Thymus (tissue), 14 donors: ENCODE data around the gene PRDX2. TPM values are rescaled to one million over a fixed set of nuclear protein-coding genes. Genes with fewer than 3 reads are reported as not detected.
"Not testable (repeated sequence)": the region's sequence is repeated elsewhere in the genome, so short reads cannot be mapped to it uniquely, and the experiment has no call there.

Experiments used
- DNase-seq, 9 donors: peaks; one replicate each; pipeline ENCODE4 v3.0.0-alpha.2; 2013; ENCODE audit warnings: low spot score in 9 of 9, low read depth in 6 of 9, missing footprints in 1 of 9
- H3K27ac ChIP-seq, 2 donors: one replicate each; pipeline ENCODE4 v1.5.1; 2013; ENCODE audit warnings: control low read depth in 1 of 2, low read depth in 1 of 2, low read length in 1 of 2, mild to moderate bottlenecking in 1 of 2, moderate library complexity in 1 of 2
- H3K27me3 ChIP-seq, 2 donors: one replicate each; pipeline ENCODE4 v1.5.1; 2013; ENCODE audit warnings: low read length in 1 of 2; ENCODE audit not compliant: control insufficient read depth in 2 of 2, insufficient read depth in 1 of 2
- H3K36me3 ChIP-seq, 2 donors: one replicate each; pipeline ENCODE4 v1.5.1; 2013; ENCODE audit warnings: low read length in 1 of 2, mild to moderate bottlenecking in 1 of 2, moderate library complexity in 1 of 2; ENCODE audit not compliant: control insufficient read depth in 2 of 2, insufficient read depth in 2 of 2
- H3K4me1 ChIP-seq, 2 donors: one replicate each; pipeline ENCODE4 v1.5.1; 2013; ENCODE audit warnings: low read length in 2 of 2; ENCODE audit not compliant: control insufficient read depth in 2 of 2, insufficient read depth in 2 of 2
- H3K4me3 ChIP-seq, 2 donors: one replicate each; pipeline ENCODE4 v1.5.1; 2013; ENCODE audit warnings: low read length in 2 of 2, control low read depth in 1 of 2, mild to moderate bottlenecking in 1 of 2
- H3K9me3 ChIP-seq, 2 donors: one replicate each; pipeline ENCODE4 v1.5.1; 2013; ENCODE audit warnings: low read length in 1 of 2, mild to moderate bottlenecking in 1 of 2; ENCODE audit not compliant: control insufficient read depth in 2 of 2, insufficient read depth in 1 of 2
- WGBS: extraction: QIAGEN DNeasy Blood & Tissue Kit; methylation state at CpG from one replicate; pipeline ENCODE4 v1.1.7; 2013; 5-methylcytosine and 5-hydroxymethylcytosine counted together
- long read RNA-seq, 10 donors: transcript quantifications; one replicate each; lab custom pipeline, GENCODE V29; 2026
- polyA plus RNA-seq: library from polyadenylated mRNA; stranded (reverse); fragments of 200-250 nt; gene quantifications from one replicate; pipeline ENCODE4 v1.2.3, GENCODE V29; 2013
- total RNA-seq: library from RNA; stranded (reverse); fragments of 120-200 nt; gene quantifications from one replicate; pipeline ENCODE4 v1.2.4, GENCODE V29; 2013
- donor health status: healthy.

Gene PRDX2
- total RNA-seq (202 TPM), polyA plus RNA-seq (113 TPM)
- long read RNA-seq, donor 1, transcript PRDX2-201 (6 exons, 987 nt), result major isoform, 16 of 16 reads
- long read RNA-seq, donor 1, partial matches to known transcripts, result 0 of 16 reads
- long read RNA-seq, donor 1, other reads (novel, unspliced or antisense), result 0 of 16 reads
- long read RNA-seq, donor 2, transcript PRDX2-201 (6 exons, 987 nt), result major isoform, 275 of 338 reads
- long read RNA-seq, donor 2, partial matches to known transcripts, result 46 of 338 reads
- long read RNA-seq, donor 2, other reads (novel, unspliced or antisense), result 17 of 338 reads
- long read RNA-seq, donor 3, transcript PRDX2-201 (6 exons, 987 nt), result major isoform, 121 of 152 reads
- long read RNA-seq, donor 3, partial matches to known transcripts, result 17 of 152 reads
- long read RNA-seq, donor 3, other reads (novel, unspliced or antisense), result 12 of 152 reads
- long read RNA-seq, donor 4, transcript PRDX2-201 (6 exons, 987 nt), result major isoform, 72 of 83 reads
- long read RNA-seq, donor 4, partial matches to known transcripts, result 11 of 83 reads
- long read RNA-seq, donor 4, other reads (novel, unspliced or antisense), result 0 of 83 reads
- long read RNA-seq, donor 5, transcript PRDX2-201 (6 exons, 987 nt), result major isoform, 162 of 213 reads
- long read RNA-seq, donor 5, partial matches to known transcripts, result 44 of 213 reads
- long read RNA-seq, donor 5, other reads (novel, unspliced or antisense), result 5 of 213 reads
- long read RNA-seq, donor 6, transcript PRDX2-201 (6 exons, 987 nt), result major isoform, 83 of 118 reads
- long read RNA-seq, donor 6, partial matches to known transcripts, result 27 of 118 reads
- long read RNA-seq, donor 6, other reads (novel, unspliced or antisense), result 5 of 118 reads
- long read RNA-seq, donor 7, transcript PRDX2-201 (6 exons, 987 nt), result major isoform, 150 of 222 reads
- long read RNA-seq, donor 7, partial matches to known transcripts, result 64 of 222 reads
- long read RNA-seq, donor 7, other reads (novel, unspliced or antisense), result 6 of 222 reads
- long read RNA-seq, donor 8, transcript PRDX2-201 (6 exons, 987 nt), result major isoform, 64 of 91 reads
- long read RNA-seq, donor 8, partial matches to known transcripts, result 20 of 91 reads
- long read RNA-seq, donor 8, other reads (novel, unspliced or antisense), result 5 of 91 reads
- long read RNA-seq, donor 9, transcript PRDX2-201 (6 exons, 987 nt), result major isoform, 67 of 103 reads
- long read RNA-seq, donor 9, partial matches to known transcripts, result 25 of 103 reads
- long read RNA-seq, donor 9, other reads (novel, unspliced or antisense), result 8 of 103 reads
- long read RNA-seq, donor 10, transcript PRDX2-201 (6 exons, 987 nt), result major isoform, 126 of 177 reads
- long read RNA-seq, donor 10, partial matches to known transcripts, result 41 of 177 reads
- long read RNA-seq, donor 10, other reads (novel, unspliced or antisense), result 6 of 177 reads

GRCh38 chr19:12801466-12802266, at the start of gene PRDX2, which contains the start of gene THSD8:
Gene PRDX2 (minus strand): TSS chr19:12801800. CDS start chr19:12801261, 539 bp downstream.
Gene THSD8 (plus strand): TSS chr19:12802069. CDS start chr19:12802072, 3 bp downstream.
- peaks cover 13 to 19% of the 10 kb centered on the region in 2 donors for H3K36me3 ChIP-seq
- peaks cover 0 to 37% of the 10 kb centered on the region in 2 donors for H3K27me3 ChIP-seq
- H3K4me3 ChIP-seq, result peak within 1 kb of the TSS; percentile 69 to 91
- peak within 1 kb of the TSS in 1 of 2 donors; percentile 46 for H3K27ac ChIP-seq
- peaks cover 0 to 3% of the 10 kb centered on the region in 2 donors for H3K9me3 ChIP-seq
- peaks cover 12 to 34% of the 10 kb centered on the region in 2 donors for H3K4me1 ChIP-seq
- DNase-seq, result peak in 4 of 9 donors; percentile 61 to 83 (median 76)
- under 1% methylated on average over 78 of the region's 78 CpGs for WGBS

GRCh38 chr19:12847159-12848139, 45.8 kb upstream of the PRDX2 start:
- WGBS, result 13% methylated on average over 69 of the region's 69 CpGs
- no peak overlapping the region for H3K27ac ChIP-seq
- peaks cover 9 to 51% of the 10 kb centered on the region in 2 donors for H3K27me3 ChIP-seq
- DNase-seq, result peak in 5 of 9 donors; percentile 33 to 72 (median 42)
- no peaks in the 10 kb centered on the region for H3K36me3 ChIP-seq
- no peak overlapping the region for H3K4me3 ChIP-seq
- H3K9me3 ChIP-seq, result no peaks in the 10 kb centered on the region
- peaks cover 5 to 7% of the 10 kb centered on the region in 2 donors for H3K4me1 ChIP-seq

GRCh38 chr19:12846613-12847012, 45.0 kb upstream of the PRDX2 start:
- peaks cover 12 to 59% of the 10 kb centered on the region in 2 donors for H3K27me3 ChIP-seq

GRCh38 chr19:12843999-12844732, 42.6 kb upstream of the PRDX2 start:
- 93% methylated on average over 3 of the region's 3 CpGs for WGBS
- Histone ChIP-seq H3K36me3 (no peaks in the 10 kb centered on the region), H3K4me1 (peaks cover 10 to 14% of the 10 kb centered on the region in 2 donors), H3K27ac (no peak overlapping the region), H3K4me3 (no peak overlapping the region), H3K27me3 (peaks cover 34 to 83% of the 10 kb centered on the region in 2 donors), H3K9me3 (peaks cover 1 to 11% of the 10 kb centered on the region in 2 donors)
- no peak for DNase-seq

More at GRCh38 chr19:12846613-12847012, 45.0 kb upstream of the PRDX2 start:
- H3K27ac ChIP-seq, H3K4me3 ChIP-seq, H3K36me3 ChIP-seq, DNase-seq, H3K4me1 ChIP-seq, H3K9me3 ChIP-seq: not testable (repeated sequence)
- 87% methylated on average over 7 of the region's 7 CpGs for WGBS

GRCh38 chr19:12843328-12843727, 41.7 kb upstream of the PRDX2 start:
- Histone ChIP-seq H3K4me3 (no peak overlapping the region), H3K9me3 (peaks cover 1 to 11% of the 10 kb centered on the region in 2 donors), H3K4me1 (peaks cover 10 to 21% of the 10 kb centered on the region in 2 donors), H3K27ac (no peak overlapping the region), H3K27me3 (peaks cover 41 to 89% of the 10 kb centered on the region in 2 donors), H3K36me3 (no peaks in the 10 kb centered on the region)
- no peak for DNase-seq
- WGBS, result 96% methylated on average over 11 of the region's 11 CpGs

GRCh38 chr19:12842511-12842910, 40.9 kb upstream of the PRDX2 start:
- Histone ChIP-seq H3K27ac (no peak overlapping the region), H3K27me3 (peaks cover 47 to 90% of the 10 kb centered on the region in 2 donors), H3K4me3 (no peak overlapping the region), H3K4me1 (peaks cover 7 to 20% of the 10 kb centered on the region in 2 donors), H3K9me3 (peaks cover 1 to 11% of the 10 kb centered on the region in 2 donors), H3K36me3 (no peaks in the 10 kb centered on the region)
- DNase-seq, result no peak
- 96% methylated on average over 18 of the region's 18 CpGs for WGBS

- H3K9me3 ChIP-seq, result peaks cover 1 to 14% of the 10 kb centered on the region in 2 donors
- DNase-seq, result no peak
- H3K27me3 ChIP-seq, result peaks cover 55 to 90% of the 10 kb centered on the region in 2 donors
- H3K27ac ChIP-seq, result no peak overlapping the region
- H3K4me1 ChIP-seq, result peaks cover 5 to 17% of the 10 kb centered on the region in 2 donors
- H3K4me3 ChIP-seq, result no peak overlapping the region
- H3K36me3 ChIP-seq, result no peaks in the 10 kb centered on the region
- 5% methylated on average over 29 of the region's 29 CpGs for WGBS
These were observed 39.5 kb upstream of the PRDX2 start for GRCh38 chr19:12841094-12841493.
